Right atrium auricular region (tissue), 2 donors: Measurements from ENCODE around the gene GAB3. TPM values are rescaled to one million over a fixed set of nuclear protein-coding genes. Genes with fewer than 3 reads are reported as not detected.

Source experiments
- DNase-seq: peaks from one replicate; pipeline ENCODE4 v3.0.0-alpha.2; 2019; ENCODE audit warnings: low spot score
- H3K27ac ChIP-seq, 2 donors: fragments of 200-600 bp; sonication (generic); 1 replicate in 1 of 2; 2 replicates in 1 of 2; pipeline ENCODE4 v1.5.1; 2016 to 2019
- H3K27me3 ChIP-seq, 2 donors: fragments of 200-600 bp; sonication (generic); one replicate each; pipeline versions ENCODE4 v1.5.1 to v1.6.0; 2017 to 2019
- H3K36me3 ChIP-seq: fragments of 200-600 bp; sonication (generic); one replicate; pipeline ENCODE4 v1.5.1; 2016
- H3K4me1 ChIP-seq, 2 donors: fragments of 200-600 bp; sonication (generic); one replicate each; pipeline versions ENCODE4 v1.5.1 to v1.6.0; 2017 to 2019
- H3K4me3 ChIP-seq, 2 donors: fragments of 200-600 bp; sonication (generic); 1 replicate in 1 of 2; 2 replicates in 1 of 2; pipeline ENCODE4 v1.5.1; 2017 to 2019; ENCODE audit warnings: mild to moderate bottlenecking in 1 of 2, moderate library complexity in 1 of 2
- H3K9me3 ChIP-seq, 2 donors: fragments of 200-600 bp; sonication (generic); one replicate each; pipeline ENCODE4 v1.5.1; 2019
- CTCF ChIP-seq, 2 donors: fragments of 200-600 bp; sonication (generic); IDR thresholded peaks; one replicate each; pipeline ENCODE4 v1.5.1; 2019; ENCODE audit warnings: antibody characterized with exemption in 2 of 2
- total RNA-seq, 2 donors: library from RNA; depleted of rRNA; stranded (reverse); fragments of >200 nt; gene quantifications; one replicate each; pipeline ENCODE4 v1.1.0, GENCODE V29; 2016

GAB3 gene
- total RNA-seq, 2 donors from 2014 or later: 13.5 to 16.9 TPM

GRCh38 chrX:154791939-154792338 is 41.1 kb upstream of the GAB3 start:
- Histone ChIP-seq H3K27ac (no peak overlapping the region), H3K4me3 (no peak overlapping the region), H3K9me3 (no peaks in the 10 kb centered on the region), H3K36me3 (no peaks in the 10 kb centered on the region), H3K4me1 (no peaks in the 10 kb centered on the region), H3K27me3 (no peaks in the 10 kb centered on the region)
- TF ChIP-seq CTCF (IDR thresholded peaks at IDR 0.05): no peak
- no peak for DNase-seq

DNA sequence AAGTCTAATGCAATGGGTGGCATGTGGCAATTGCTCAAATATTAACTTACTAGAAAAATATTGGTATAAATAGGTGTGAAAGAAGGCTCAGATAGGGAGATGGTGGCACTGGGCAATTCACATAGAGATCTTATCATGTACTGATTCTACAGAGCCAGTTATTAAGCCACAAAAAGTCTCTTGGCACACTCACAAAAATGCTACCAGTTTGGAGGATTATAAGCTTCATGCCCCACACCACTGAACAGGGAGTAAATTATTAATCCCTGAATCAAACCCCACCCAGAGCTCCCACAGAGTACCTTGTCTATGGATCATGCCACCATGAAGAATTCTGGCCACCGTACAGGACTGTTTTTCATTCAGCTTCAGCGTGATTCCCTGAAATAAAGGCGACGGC is 40.6 kb upstream of the GAB3 start:
- Histone ChIP-seq H3K27me3 (no peaks in the 10 kb centered on the region), H3K4me3 (no peak overlapping the region), H3K36me3 (no peaks in the 10 kb centered on the region), H3K9me3 (no peaks in the 10 kb centered on the region), H3K27ac (no peak overlapping the region), H3K4me1 (no peaks in the 10 kb centered on the region)
- no peak for DNase-seq
- no peak for TF ChIP-seq CTCF (IDR thresholded peaks at IDR 0.05)

- no peak for TF ChIP-seq CTCF (IDR thresholded peaks at IDR 0.05)
- Histone ChIP-seq H3K27me3 (no peaks in the 10 kb centered on the region), H3K4me3 (no peak overlapping the region), H3K36me3 (no peaks in the 10 kb centered on the region), H3K4me1 (no peaks in the 10 kb centered on the region), H3K9me3 (no peaks in the 10 kb centered on the region), H3K27ac (no peak overlapping the region)
- DNase-seq: no peak
Measured at GRCh38 chrX:154785716-154786115, 34.8 kb upstream of the GAB3 start.

GRCh38 chrX:154784149-154784995 is 33.5 kb upstream of the GAB3 start:
- Histone ChIP-seq H3K4me3 (no peak overlapping the region), H3K27me3 (no peaks in the 10 kb centered on the region), H3K9me3 (no peaks in the 10 kb centered on the region), H3K4me1 (no peaks in the 10 kb centered on the region), H3K36me3 (no peaks in the 10 kb centered on the region), H3K27ac (no peak overlapping the region)
- TF ChIP-seq CTCF (IDR thresholded peaks at IDR 0.05): no peak
- no peak for DNase-seq

GRCh38 chrX:154780968-154781367 is 30.1 kb upstream of the GAB3 start:
- TF ChIP-seq CTCF (IDR thresholded peaks at IDR 0.05): no peak
- H3K9me3 ChIP-seq: no peaks in the 10 kb centered on the region
- H3K4me3 ChIP-seq: no peak overlapping the region
- no peak overlapping the region for H3K27ac ChIP-seq
- no peak for DNase-seq
- peaks cover 13% of the 10 kb centered on the region for H3K36me3 ChIP-seq
- no peaks in the 10 kb centered on the region for H3K4me1 ChIP-seq
- no peaks in the 10 kb centered on the region for H3K27me3 ChIP-seq

GRCh38 chrX:154779261-154779660 is 28.4 kb upstream of the GAB3 start:
- no peak for DNase-seq
- Histone ChIP-seq H3K4me3 (no peak overlapping the region), H3K9me3 (no peaks in the 10 kb centered on the region), H3K36me3 (peaks cover 24% of the 10 kb centered on the region), H3K27me3 (no peaks in the 10 kb centered on the region), H3K4me1 (no peaks in the 10 kb centered on the region), H3K27ac (no peak overlapping the region)
- TF ChIP-seq CTCF (IDR thresholded peaks at IDR 0.05): no peak
